HG03060 (cell line): ENCODE results near the gene MAST4.
A peak's percentile ranks its signal among the peaks of the same experiment; 100 is the strongest.

Source experiments
- ATAC-seq: cut with Tn5 transposase; IDR thresholded peaks from one replicate; pipeline ENCODE4 v1.9.1; 2021; ENCODE audit warnings: low read depth, moderate number of reproducible peaks; ENCODE audit not compliant: unreplicated experiment

Gene MAST4

DNA sequence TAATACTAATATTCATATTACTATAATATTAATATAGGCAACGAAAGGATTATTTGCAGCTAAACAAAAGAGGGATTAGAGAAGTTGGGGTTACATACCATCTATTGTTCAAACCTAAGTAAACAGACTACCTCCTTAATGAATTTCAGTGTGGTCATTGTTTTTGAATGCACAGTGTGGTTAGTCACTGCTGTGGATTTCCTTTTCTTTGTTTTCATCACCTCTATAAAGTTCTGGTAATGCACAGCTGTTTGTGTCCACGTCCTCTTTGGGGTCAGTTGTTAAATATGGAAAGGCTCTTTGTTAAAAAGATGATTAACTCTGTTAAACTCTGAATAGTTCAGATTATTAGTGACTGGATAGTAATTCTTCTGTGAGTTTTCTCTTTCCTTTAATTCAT, 233.6 kb downstream of the MAST4 start:
- ATAC-seq: no peak

- no peak for ATAC-seq
These were observed 234.4 kb downstream of the MAST4 start for GRCh38 chr5:66830636-66831035.

DNA sequence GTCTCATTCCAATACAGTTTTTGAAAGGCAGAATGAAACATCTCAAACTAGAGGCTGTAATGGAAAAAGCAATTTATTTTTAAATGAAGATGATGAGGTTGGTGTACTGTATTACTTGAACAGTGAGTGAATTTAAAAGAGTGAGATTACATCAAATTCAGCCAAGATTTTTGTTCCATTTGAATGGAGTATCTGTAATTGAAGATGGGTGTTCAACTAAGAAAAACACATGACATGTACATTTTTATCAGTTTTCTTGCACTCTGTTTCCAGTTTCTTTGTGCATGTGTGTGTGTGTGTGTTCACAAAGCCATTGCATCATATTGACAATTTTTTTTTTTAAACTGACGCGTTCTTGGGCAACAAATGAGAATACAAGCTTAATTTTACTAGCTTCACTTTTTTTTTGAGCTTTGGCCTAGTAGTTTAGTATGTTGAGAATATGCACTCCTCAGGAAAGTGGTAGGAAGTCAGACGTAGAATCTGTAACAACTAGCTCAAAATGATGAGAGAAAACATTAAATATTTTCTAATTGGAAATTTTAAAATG, 243.5 kb downstream of the MAST4 start:
- ATAC-seq: no peak

DNA sequence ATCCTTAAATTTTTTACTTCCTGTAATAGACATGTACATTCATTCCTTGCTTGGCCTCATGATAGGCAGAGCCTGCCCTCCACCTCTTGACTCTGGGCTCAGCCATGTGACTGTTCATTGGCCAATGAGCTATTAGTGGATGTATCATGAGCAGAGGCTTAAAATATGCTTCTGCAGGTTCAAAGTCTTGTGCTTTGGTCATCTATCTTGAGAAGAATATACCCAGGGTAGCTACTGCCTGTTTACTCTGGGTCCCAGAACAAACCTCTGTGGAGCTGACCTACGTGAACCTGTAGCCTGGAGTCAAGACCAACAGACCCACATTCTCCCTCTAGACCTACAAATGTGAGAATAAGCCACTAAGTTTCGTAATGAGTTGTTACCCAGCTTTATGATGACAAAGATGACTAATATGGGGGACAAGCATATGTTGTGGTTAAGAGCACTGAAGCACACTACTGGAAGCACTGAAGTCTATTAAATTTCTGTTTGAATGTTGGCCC, 244.4 kb downstream of the MAST4 start:
- peak; percentile 98 for ATAC-seq

GRCh38 chr5:66841264-66841663, 245.1 kb downstream of the MAST4 start:
- no peak for ATAC-seq

GRCh38 chr5:66842540-66842939, 246.3 kb downstream of the MAST4 start:
- no peak for ATAC-seq

DNA sequence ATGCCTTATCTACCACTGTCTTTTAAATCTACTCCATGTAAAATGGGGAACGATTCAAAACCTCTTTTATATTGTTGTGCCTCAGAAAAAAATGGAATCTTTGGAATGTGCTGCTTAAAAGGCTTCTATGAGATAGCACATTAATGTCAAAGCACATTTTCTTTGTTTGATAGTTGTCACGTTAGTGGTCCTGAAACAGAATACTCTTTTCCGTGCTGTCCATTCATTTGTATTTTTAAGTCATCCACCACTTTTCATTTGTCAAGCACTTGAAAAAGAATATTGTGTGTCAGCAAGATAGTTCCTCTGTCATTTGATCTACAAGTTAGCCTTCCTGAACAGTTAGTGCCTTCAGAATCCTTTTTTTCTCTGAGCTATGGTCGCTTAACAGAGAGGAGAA, 246.9 kb downstream of the MAST4 start:
- ATAC-seq: no peak

DNA sequence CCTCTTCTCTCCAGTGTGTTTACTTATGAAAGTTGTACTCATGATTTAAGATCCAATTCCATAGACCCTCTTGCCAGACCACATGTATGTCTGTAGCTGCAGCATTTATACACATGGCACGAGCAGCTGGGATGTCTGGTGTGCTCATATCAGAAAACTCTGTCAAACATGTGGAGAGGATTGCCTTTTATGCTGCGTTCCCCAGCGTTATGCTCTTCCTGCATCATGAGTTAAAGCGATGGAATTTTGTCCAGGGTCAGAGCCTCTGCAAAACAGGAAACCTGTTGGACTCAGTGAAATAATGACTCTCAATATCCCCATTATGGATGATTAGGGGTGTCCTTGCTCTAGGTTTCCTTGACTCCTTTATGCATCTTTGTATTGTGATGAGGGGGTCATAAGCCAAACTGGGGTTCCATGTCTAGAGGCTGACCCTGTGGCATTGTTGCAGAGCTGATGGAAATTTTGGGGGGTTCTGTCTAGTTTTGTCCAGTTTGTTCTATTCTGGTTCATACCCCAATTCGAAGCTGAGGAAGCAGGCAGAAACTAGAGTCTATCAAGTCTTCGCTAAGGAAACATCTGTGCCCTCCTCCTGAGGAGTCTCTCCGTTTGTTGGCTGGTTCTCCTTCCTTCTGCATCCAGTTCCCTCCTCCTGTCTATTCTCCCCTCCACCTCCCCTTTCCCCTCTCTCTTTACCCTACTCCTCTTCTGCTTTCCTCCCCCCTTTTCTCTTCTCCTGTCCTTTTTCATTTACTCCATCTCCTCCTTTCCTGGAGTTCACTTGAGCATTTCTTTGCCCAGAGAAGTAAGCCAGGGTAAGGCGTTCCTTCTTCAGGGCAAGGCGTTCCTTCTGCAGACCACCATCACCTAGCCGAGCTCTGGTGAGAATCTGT, 252.8 kb downstream of the MAST4 start:
- no peak for ATAC-seq

DNA sequence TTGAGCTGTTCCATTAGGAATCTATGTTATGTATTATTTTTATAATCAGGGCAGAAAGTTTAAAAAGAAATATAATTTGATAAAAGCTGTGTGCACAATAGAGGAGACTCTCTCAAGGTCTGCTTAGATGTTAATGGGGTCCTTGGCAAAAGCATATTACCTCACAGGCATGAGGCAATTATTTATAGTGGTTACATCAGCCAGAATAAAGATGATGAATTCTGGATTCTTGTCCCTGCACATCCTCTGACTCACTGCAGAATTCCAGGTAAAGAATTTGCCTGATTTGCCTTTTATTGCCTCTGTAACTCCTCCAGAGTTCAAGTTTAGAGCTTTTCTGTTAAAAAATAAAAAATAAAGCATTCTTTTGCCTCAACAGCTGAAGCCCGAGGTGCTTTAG, 253.6 kb downstream of the MAST4 start:
- ATAC-seq: no peak

GRCh38 chr5:66850354-66851075, 254.3 kb downstream of the MAST4 start:
- no peak for ATAC-seq

- no peak for ATAC-seq
These were observed 255.1 kb downstream of the MAST4 start for GRCh38 chr5:66851306-66851705.

- ATAC-seq: no peak
These were observed 258.2 kb downstream of the MAST4 start for GRCh38 chr5:66854416-66854815.

DNA sequence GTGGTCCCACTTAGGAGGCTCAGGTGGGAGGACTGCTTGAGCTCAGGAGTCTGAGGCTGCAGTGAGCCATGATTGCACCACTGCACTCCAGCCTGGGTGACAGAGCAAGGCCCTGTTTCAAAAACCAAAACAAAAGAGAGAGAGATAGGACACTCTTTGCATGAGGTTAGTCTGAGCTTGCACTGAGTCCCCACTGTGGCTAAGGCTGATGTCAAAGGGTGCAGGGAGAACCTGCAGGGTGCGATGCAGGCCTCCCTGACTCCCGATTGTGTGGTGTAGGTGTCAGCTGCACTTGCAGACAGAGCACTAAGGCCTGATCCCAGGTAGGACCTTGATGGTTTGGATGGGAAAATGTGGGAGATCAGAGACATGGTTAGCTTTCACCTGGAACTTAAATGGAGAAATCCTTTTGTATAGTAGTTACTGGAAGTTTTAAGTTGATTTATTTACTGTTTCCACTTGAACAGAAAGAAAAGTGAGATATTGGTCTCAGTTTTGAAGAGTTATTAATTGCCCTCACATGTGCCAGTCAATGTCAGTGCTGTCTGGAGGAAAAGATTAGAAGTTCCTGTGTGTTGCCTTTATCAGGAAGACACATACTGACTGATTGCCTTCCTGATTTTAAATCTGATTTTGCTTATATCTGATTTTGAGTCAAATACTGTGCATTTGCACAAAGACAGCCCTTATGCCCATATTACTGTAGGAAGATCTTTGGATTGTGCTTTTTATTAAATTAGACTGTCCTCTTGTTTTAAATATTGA, 260.0 kb downstream of the MAST4 start:
- ATAC-seq: no peak

DNA sequence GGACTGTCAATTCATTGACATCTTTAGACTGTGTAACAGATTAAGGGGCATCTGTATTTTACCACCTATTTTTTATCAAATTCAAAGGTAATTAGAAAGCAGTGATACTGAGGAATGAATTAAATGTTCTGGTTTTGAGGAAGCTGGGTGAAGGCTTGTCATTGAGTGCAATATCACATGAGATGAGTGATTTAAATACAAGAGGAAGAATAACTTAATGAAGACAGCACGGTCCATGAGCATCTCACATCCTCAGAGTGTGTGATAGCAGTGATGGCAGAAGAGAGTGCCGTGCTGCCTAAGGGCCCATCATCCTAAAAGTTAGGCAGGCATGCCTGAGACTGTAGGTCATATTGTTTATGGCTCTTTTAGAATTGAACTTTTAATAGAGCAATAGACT, 263.3 kb downstream of the MAST4 start:
- ATAC-seq: no peak

DNA sequence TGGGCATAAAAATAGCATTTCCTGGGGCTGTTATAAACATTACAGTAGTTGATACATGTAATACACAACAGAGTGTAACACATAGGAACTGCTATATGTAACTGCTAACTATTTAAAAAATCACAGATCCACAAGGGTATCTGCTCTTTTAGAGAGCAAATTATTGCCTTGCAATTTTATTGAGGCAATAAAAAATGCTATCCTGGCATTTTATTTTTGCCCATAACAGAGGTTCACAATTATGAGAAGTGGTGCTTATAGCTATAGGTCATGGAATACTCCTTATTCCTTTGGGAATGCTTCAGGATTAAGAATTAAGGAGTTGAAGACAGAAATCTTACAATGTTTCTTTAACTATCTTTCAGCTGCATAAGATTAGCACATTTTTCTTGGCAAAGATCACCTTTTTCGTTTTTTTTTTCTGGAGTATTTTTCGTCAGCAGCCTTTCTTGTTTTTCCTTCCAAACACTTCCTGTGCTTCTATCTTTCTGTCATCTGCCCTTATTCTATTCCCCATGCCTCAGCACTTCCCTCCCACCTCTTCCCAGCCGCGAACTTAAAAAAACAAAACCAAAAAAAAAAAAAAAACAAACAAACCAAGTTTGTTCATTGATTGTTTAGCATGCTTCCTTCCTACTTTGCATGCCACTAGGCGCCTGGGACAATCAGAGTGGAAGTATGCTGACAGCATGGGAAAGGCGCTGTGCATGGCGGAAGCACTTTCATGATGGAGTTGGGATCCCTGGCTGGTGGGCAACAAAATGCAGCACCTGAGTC, 264.2 kb downstream of the MAST4 start:
- ATAC-seq: no peak

DNA sequence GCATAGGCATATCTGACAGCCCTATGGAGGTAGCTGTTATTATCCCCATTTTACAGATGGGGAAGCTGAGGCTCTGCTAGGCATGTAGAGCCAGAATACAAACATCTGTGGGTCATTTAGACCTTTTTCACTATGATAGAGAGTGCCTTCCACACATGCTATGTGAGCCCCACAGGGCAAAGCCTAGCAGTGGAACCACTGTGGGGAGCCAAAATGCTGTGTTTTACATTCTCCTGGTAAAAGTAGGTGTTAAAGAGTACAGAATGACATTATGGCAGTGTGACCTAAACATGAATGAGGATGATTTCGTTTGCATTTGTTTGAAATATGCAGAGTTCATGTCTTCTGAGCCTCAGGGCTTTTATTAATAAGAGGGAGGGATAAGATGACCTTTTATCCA, 265.2 kb downstream of the MAST4 start:
- ATAC-seq: no peak

DNA sequence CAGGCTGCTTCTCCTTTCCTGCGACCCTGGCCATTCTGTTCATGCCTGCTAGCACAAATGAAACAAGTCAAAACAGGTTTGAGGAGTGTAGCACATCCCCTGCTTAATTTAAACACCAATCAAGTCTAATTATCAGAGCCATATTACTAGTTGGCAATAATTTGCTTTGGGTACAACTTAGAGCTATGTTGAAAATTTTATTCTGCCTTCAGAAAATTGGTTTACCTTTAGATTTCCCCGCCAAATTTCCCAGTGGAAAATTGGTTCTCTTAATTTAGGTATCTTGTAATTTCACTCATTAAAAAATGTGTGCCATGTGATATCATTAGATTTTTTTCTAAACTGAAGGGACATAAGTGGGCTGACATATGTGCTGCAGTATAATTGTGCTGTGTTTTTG, 265.8 kb downstream of the MAST4 start:
- ATAC-seq: no peak

DNA sequence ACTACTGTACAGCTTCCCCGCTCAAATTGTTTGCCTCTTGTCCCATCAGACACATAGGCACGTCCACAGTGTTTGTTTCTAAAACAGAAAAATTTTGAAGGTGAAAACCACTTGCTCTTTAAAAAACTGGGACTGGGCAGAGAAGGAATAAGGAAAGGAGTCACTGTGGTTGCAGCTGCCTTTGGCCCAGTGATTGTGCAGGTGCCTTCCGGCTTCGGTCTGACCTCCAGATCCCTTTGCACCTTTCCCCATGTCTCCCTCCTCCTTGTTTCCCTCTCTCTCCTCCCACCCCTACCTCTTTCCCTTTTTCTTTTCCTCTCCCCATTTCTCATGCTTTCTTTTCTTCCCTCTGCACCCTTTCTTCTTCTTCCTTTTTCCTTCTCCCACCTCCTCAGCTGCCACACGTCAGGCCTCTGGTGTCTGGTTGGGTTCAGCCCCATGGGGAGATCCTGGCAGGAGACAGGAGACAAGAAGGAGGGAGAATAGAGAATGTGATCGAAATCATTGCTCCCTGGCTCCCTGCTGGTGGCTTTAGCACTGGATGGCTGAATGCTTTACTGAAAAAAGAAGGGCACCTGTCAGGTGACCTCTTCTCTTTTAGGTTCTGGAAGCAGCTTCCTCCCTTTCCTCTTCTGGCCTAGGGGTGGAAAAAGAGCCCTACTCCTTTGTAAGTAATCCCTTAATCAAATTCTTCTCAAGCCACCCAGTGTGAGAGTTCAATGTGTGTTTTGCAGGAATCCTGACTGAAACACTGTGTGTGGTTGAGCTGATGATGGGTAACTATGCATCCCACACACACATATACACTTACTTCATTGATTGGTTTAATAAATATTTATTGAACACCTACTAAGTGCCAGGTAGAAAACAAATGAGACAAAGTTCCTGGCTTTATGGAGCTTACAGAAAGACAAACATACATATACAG, 267.3 kb downstream of the MAST4 start:
- no peak for ATAC-seq
